ENCODE results near the gene ANKUB1. TPM values are rescaled to one million over a fixed set of nuclear protein-coding genes. Genes with fewer than 3 reads are reported as not detected.

ANKUB1 gene
- total RNA-seq, 1 experiment from 2014 or later: not detected

- BruUV-seq (replicated peaks): no TSS peak
- DNase-seq: no peak
- no peak overlapping the region for H3K4me3 Mint-ChIP-seq (ENCODE audit: low read depth, unreplicated experiment)
These were observed 71.4 kb downstream of the ANKUB1 start for GRCh38 chr3:149720918-149721317.

DNA sequence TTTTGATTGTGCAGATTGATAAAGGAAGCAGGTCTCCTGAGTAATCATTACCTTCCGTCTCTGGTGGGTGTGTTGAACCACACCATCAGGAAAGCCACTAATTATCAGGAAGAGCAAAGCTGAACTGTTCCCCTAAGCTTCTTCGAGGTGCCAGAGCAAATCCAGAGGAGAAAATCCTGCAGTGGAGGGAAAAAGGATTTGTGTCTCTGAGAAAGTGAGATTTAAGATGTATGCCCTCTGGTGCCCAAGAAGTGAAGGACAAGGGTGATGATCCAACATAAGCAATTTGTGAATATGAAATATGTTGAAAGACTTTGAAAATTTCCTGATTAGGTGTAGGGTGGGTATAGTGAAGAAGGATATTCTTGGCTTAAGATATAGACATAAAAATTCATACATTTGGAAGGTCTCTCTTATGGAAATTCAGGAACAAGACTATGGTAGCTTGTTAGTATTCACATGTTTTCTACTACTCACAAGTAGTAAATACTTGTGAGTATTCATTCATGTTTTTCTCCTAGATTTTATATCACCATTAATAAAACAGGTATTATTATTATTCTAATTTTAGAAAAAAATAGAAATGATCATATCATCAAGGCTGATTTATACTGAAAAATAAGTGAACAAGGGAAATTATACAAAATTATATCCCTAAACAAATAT is 74.8 kb downstream of the ANKUB1 start:
- CTCF ChIA-PET: interaction anchor here (0.5 to 1.6 kb wide), 18 partner anchors 22 to 209 kb away, joined by 3 to 11 read pairs (median 3); partner anchors contain the start of genes COMMD2 and WWTR1
- Mint-ChIP-seq H3K4me1 (ENCODE audit: low read depth, unreplicated experiment) (peaks cover 9% of the 10 kb centered on the region), H3K27me3 (ENCODE audit: unreplicated experiment) (no peaks in the 10 kb centered on the region), H3K27ac (ENCODE audit: unreplicated experiment) (peak overlapping the region; percentile 58), H3K36me3 (ENCODE audit: insufficient read depth, unreplicated experiment) (peaks cover 4% of the 10 kb centered on the region), H3K4me3 (ENCODE audit: low read depth, unreplicated experiment) (peak overlapping the region; percentile 20), H3K9me3 (ENCODE audit: low read depth, unreplicated experiment) (no peaks in the 10 kb centered on the region)
- BruUV-seq (replicated peaks): no TSS peak
- intact Hi-C loops (cut with micrococcal nuclease; ENCODE audit: unreplicated experiment): loop anchor here (1.0 to 2.0 kb wide), 5 partner anchors 58 to 205 kb away; no protein-coding TSS in a partner anchor
- peak; percentile 74 for DNase-seq
- TF ChIP-seq, protein P1, sequence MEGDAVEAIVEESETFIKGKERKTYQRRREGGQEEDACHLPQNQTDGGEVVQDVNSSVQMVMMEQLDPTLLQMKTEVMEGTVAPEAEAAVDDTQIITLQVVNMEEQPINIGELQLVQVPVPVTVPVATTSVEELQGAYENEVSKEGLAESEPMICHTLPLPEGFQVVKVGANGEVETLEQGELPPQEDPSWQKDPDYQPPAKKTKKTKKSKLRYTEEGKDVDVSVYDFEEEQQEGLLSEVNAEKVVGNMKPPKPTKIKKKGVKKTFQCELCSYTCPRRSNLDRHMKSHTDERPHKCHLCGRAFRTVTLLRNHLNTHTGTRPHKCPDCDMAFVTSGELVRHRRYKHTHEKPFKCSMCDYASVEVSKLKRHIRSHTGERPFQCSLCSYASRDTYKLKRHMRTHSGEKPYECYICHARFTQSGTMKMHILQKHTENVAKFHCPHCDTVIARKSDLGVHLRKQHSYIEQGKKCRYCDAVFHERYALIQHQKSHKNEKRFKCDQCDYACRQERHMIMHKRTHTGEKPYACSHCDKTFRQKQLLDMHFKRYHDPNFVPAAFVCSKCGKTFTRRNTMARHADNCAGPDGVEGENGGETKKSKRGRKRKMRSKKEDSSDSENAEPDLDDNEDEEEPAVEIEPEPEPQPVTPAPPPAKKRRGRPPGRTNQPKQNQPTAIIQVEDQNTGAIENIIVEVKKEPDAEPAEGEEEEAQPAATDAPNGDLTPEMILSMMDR (IDR thresholded peaks at IDR 0.05; ENCODE audit: unreplicated experiment): peak; percentile 72

More at GRCh38 chr3:149720918-149721317, 71.4 kb downstream of the ANKUB1 start:
- peaks cover 4% of the 10 kb centered on the region for H3K36me3 Mint-ChIP-seq (ENCODE audit: insufficient read depth, unreplicated experiment)
- CTCF ChIA-PET: interaction anchor here (0.6 kb wide), 1 partner anchor 90 kb away, joined by 3 read pairs; no protein-coding TSS in a partner anchor
- intact Hi-C loops (cut with micrococcal nuclease; ENCODE audit: unreplicated experiment): no loop called here
- TF ChIP-seq, protein P1 (IDR thresholded peaks at IDR 0.05; ENCODE audit: unreplicated experiment): no peak
- H3K9me3 Mint-ChIP-seq (ENCODE audit: low read depth, unreplicated experiment): no peaks in the 10 kb centered on the region
- peaks cover 9% of the 10 kb centered on the region for H3K4me1 Mint-ChIP-seq (ENCODE audit: low read depth, unreplicated experiment)
- no peaks in the 10 kb centered on the region for H3K27me3 Mint-ChIP-seq (ENCODE audit: unreplicated experiment)
- H3K27ac Mint-ChIP-seq (ENCODE audit: unreplicated experiment): no peak overlapping the region

- CTCF ChIA-PET: interaction anchor here (0.5 to 1.6 kb wide), 18 partner anchors 22 to 209 kb away, joined by 3 to 11 read pairs (median 3); partner anchors contain the start of genes COMMD2 and WWTR1
- H3K27ac Mint-ChIP-seq (ENCODE audit: unreplicated experiment): peak overlapping the region; percentile 58
- H3K4me1 Mint-ChIP-seq (ENCODE audit: low read depth, unreplicated experiment): peaks cover 9% of the 10 kb centered on the region
- H3K36me3 Mint-ChIP-seq (ENCODE audit: insufficient read depth, unreplicated experiment): peaks cover 4% of the 10 kb centered on the region
- no TSS peak for BruUV-seq (replicated peaks)
- H3K9me3 Mint-ChIP-seq (ENCODE audit: low read depth, unreplicated experiment): no peaks in the 10 kb centered on the region
- TF ChIP-seq, protein P1 (IDR thresholded peaks at IDR 0.05; ENCODE audit: unreplicated experiment): no peak
- no peaks in the 10 kb centered on the region for H3K27me3 Mint-ChIP-seq (ENCODE audit: unreplicated experiment)
- no peak for DNase-seq
- peak overlapping the region; percentile 20 for H3K4me3 Mint-ChIP-seq (ENCODE audit: low read depth, unreplicated experiment)
- intact Hi-C loops (cut with micrococcal nuclease; ENCODE audit: unreplicated experiment): loop anchor here (1.0 to 2.0 kb wide), 5 partner anchors 58 to 205 kb away; no protein-coding TSS in a partner anchor
These were observed 75.4 kb downstream of the ANKUB1 start for GRCh38 chr3:149716984-149717383.

- CTCF ChIA-PET: interaction anchor here (0.6 kb wide), 1 partner anchor 74 kb away, joined by 4 read pairs; no protein-coding TSS in a partner anchor
- no peaks in the 10 kb centered on the region for H3K9me3 Mint-ChIP-seq (ENCODE audit: low read depth, unreplicated experiment)
- intact Hi-C loops (cut with micrococcal nuclease; ENCODE audit: unreplicated experiment): no loop called here
- peaks cover 4% of the 10 kb centered on the region for H3K36me3 Mint-ChIP-seq (ENCODE audit: insufficient read depth, unreplicated experiment)
- DNase-seq: no peak
- H3K4me1 Mint-ChIP-seq (ENCODE audit: low read depth, unreplicated experiment): peaks cover 9% of the 10 kb centered on the region
- BruUV-seq (replicated peaks): no TSS peak
- no peak overlapping the region for H3K4me3 Mint-ChIP-seq (ENCODE audit: low read depth, unreplicated experiment)
- TF ChIP-seq, protein P1 (IDR thresholded peaks at IDR 0.05; ENCODE audit: unreplicated experiment): no peak
- H3K27ac Mint-ChIP-seq (ENCODE audit: unreplicated experiment): no peak overlapping the region
- H3K27me3 Mint-ChIP-seq (ENCODE audit: unreplicated experiment): no peaks in the 10 kb centered on the region
These were observed 77.1 kb downstream of the ANKUB1 start for GRCh38 chr3:149715247-149715646.
